OCI-LY7 (cell line): ENCODE measurements around the gene PSKH1.

ENCODE experiments used
- EZH2phosphoT487 ChIP-seq: fragments of 200-600 bp; sonication (generic); IDR thresholded peaks from 2 replicates; pipeline ENCODE4 v1.6.1; 2018; ENCODE audit warnings: low read depth, borderline replicate concordance, mild to moderate bottlenecking, mixed run types, antibody characterized with exemption, low read length, moderate library complexity, mixed read lengths
- TF ChIP-seq, protein P1 (sequence below): fragments of 200-600 bp; sonication (generic); conservative IDR thresholded peaks from 2 replicates; pipeline ENCODE4 v1.5.1; 2014; ENCODE audit warnings: mild to moderate bottlenecking, antibody characterized with exemption, low read length, moderate library complexity, mixed read lengths

- TF ChIP-seq, protein P1, sequence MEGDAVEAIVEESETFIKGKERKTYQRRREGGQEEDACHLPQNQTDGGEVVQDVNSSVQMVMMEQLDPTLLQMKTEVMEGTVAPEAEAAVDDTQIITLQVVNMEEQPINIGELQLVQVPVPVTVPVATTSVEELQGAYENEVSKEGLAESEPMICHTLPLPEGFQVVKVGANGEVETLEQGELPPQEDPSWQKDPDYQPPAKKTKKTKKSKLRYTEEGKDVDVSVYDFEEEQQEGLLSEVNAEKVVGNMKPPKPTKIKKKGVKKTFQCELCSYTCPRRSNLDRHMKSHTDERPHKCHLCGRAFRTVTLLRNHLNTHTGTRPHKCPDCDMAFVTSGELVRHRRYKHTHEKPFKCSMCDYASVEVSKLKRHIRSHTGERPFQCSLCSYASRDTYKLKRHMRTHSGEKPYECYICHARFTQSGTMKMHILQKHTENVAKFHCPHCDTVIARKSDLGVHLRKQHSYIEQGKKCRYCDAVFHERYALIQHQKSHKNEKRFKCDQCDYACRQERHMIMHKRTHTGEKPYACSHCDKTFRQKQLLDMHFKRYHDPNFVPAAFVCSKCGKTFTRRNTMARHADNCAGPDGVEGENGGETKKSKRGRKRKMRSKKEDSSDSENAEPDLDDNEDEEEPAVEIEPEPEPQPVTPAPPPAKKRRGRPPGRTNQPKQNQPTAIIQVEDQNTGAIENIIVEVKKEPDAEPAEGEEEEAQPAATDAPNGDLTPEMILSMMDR: no peak
- no peak for TF ChIP-seq EZH2phosphoT487
These were observed 29.7 kb downstream of the PSKH1 start for GRCh38 chr16:67922740-67923139.
